Measurements from ENCODE around the gene PCDHGC3.

DNA sequence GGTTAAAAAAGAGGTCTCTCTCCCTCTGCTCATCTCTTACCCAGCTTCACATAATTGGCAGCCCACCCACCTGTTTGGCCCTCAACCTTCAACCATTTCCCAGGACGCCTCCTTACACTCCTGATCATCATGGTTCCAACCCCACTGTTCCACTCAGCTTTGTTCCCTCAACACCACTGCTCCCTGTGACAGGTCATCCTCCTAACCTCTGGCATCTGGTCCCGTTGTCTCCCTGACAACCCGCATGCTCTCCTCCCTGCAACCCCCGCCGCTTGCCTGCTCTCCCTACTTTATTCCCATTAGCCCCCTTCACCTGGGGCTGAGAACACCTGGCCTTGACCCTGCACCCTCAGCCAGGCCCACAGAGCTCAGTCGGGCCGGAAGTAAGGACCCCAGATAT, 26.0 kb downstream of the PCDHGC3 start:
- TF ChIP-seq POLR2A (IDR thresholded peaks at IDR 0.05; ENCODE audit: extremely low read depth, insufficient read length) (no peak), MYC (IDR thresholded peaks at IDR 0.05; ENCODE audit: low read depth, low read length) (no peak)
- TF ChIP-seq, protein P1, sequence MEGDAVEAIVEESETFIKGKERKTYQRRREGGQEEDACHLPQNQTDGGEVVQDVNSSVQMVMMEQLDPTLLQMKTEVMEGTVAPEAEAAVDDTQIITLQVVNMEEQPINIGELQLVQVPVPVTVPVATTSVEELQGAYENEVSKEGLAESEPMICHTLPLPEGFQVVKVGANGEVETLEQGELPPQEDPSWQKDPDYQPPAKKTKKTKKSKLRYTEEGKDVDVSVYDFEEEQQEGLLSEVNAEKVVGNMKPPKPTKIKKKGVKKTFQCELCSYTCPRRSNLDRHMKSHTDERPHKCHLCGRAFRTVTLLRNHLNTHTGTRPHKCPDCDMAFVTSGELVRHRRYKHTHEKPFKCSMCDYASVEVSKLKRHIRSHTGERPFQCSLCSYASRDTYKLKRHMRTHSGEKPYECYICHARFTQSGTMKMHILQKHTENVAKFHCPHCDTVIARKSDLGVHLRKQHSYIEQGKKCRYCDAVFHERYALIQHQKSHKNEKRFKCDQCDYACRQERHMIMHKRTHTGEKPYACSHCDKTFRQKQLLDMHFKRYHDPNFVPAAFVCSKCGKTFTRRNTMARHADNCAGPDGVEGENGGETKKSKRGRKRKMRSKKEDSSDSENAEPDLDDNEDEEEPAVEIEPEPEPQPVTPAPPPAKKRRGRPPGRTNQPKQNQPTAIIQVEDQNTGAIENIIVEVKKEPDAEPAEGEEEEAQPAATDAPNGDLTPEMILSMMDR (IDR thresholded peaks at IDR 0.05; ENCODE audit: low read depth, low read length): no peak
- TF ChIP-seq, protein P2, sequence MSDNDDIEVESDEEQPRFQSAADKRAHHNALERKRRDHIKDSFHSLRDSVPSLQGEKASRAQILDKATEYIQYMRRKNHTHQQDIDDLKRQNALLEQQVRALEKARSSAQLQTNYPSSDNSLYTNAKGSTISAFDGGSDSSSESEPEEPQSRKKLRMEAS (IDR thresholded peaks at IDR 0.05; ENCODE audit: low read depth, low read length): no peak

All from NB4 (cell line).